NCI-H2227 treated with DMSO at 0.1 percent for 48 hours (cell line): ENCODE measurements around the gene SMOC2.
"Not testable (repeated sequence)": the region's sequence is repeated elsewhere in the genome, so short reads cannot be mapped to it uniquely, and the experiment has no call there.

Source experiments
- DNase-seq: peaks from one replicate; lab custom pipeline; 2025; lab: John Stamatoyannopoulos, UW

The SMOC2 gene

GRCh38 chr6:168601111-168601510 is 160.1 kb downstream of the SMOC2 start:
- DNase-seq: no peak

GRCh38 chr6:168601546-168601945 is 160.6 kb downstream of the SMOC2 start:
- no peak for DNase-seq

- DNase-seq: no peak
Observed at GRCh38 chr6:168602576-168602975, 161.6 kb downstream of the SMOC2 start.

GRCh38 chr6:168603234-168603633 is 162.2 kb downstream of the SMOC2 start:
- no peak for DNase-seq

GRCh38 chr6:168605964-168606363 is 165.0 kb downstream of the SMOC2 start:
- no peak for DNase-seq

GRCh38 chr6:168606722-168607121 is 165.7 kb downstream of the SMOC2 start:
- no peak for DNase-seq

GRCh38 chr6:168607272-168608112 is 166.5 kb downstream of the SMOC2 start:
- no peak for DNase-seq

- DNase-seq: no peak
Observed at GRCh38 chr6:168608113-168608400, 167.1 kb downstream of the SMOC2 start.

- no peak for DNase-seq
Observed at GRCh38 chr6:168609026-168609685, 168.2 kb downstream of the SMOC2 start.

GRCh38 chr6:168609914-168610490 is 169.0 kb downstream of the SMOC2 start:
- DNase-seq: no peak

GRCh38 chr6:168610966-168611365 is 170.0 kb downstream of the SMOC2 start:
- not testable (repeated sequence) for DNase-seq

GRCh38 chr6:168611691-168612090 is 170.7 kb downstream of the SMOC2 start:
- no peak for DNase-seq

- DNase-seq: no peak
Observed at GRCh38 chr6:168612586-168612985, 171.6 kb downstream of the SMOC2 start.

- no peak for DNase-seq
Observed at GRCh38 chr6:168615837-168616236, 174.9 kb downstream of the SMOC2 start.

GRCh38 chr6:168616816-168617765 is 176.1 kb downstream of the SMOC2 start:
- DNase-seq: no peak

- DNase-seq: no peak
Observed at GRCh38 chr6:168618546-168619315, 177.7 kb downstream of the SMOC2 start.

GRCh38 chr6:168619560-168620314 is 178.8 kb downstream of the SMOC2 start:
- DNase-seq: no peak

GRCh38 chr6:168620578-168620977 is 179.6 kb downstream of the SMOC2 start:
- DNase-seq: no peak

- no peak for DNase-seq
Observed at GRCh38 chr6:168623736-168624135, 182.8 kb downstream of the SMOC2 start.

- DNase-seq: no peak
Observed at GRCh38 chr6:168624540-168624939, 183.6 kb downstream of the SMOC2 start.

GRCh38 chr6:168624948-168625347 is 184.0 kb downstream of the SMOC2 start:
- no peak for DNase-seq
